Measurements from ENCODE around the gene IGSF6.

DNA sequence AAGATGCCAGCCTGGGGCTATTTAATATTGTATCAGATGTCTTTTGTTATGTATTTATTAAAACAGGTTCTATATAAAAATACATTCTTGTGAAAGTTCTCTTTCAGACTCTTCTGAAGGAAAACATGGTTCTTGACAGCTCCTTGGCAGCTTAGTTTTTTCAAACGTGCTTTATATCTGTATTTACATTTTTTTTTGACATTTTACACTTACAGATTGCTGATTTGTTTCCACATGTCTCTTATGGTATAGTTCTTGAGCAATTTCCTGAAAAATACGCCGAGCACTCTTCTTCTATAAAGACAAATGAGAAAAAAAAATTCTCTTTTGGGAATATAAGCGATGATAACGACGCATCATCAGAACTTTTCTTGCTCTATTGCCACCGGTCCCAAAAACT, 9.5 kb downstream of the IGSF6 start:
- TF ChIP-seq ZSCAN16 (tag by site-specific recombination; IDR thresholded peaks at IDR 0.05) (no peak), CTCF (tag by site-specific recombination; IDR thresholded peaks at IDR 0.05) (no peak), REPIN1 (tag by site-specific recombination; IDR thresholded peaks at IDR 0.05; ENCODE audit: low read depth) (no peak), PRDM10 (tag by site-specific recombination; IDR thresholded peaks at IDR 0.05) (no peak), PRDM2 (tag by site-specific recombination; IDR thresholded peaks at IDR 0.05; ENCODE audit: borderline replicate concordance) (no peak), ZNF501 (tag by site-specific recombination; IDR thresholded peaks at IDR 0.05) (no peak), ZNF24 (tag by site-specific recombination; IDR thresholded peaks at IDR 0.05) (no peak), ZBTB8A (tag by site-specific recombination; IDR thresholded peaks at IDR 0.05) (no peak), ZNF274 (IDR thresholded peaks at IDR 0.05; ENCODE audit: low read length) (no peak), ZNF274 (tag by site-specific recombination; IDR thresholded peaks at IDR 0.05; ENCODE audit: borderline replicate concordance) (no peak), ZNF121 (tag by site-specific recombination; IDR thresholded peaks at IDR 0.05) (no peak), ZNF529 (tag by site-specific recombination; IDR thresholded peaks at IDR 0.05; ENCODE audit: insufficient replicate concordance) (no peak), GLIS2 (tag by site-specific recombination; IDR thresholded peaks at IDR 0.05) (no peak)

Measured in HEK293 (cell line).